Mammary epithelial cell (primary cell): ENCODE data around the gene PIGL.

Source experiments
- CTCF ChIP-seq, 2 donors: IDR thresholded peaks in 1 of 2; conservative IDR thresholded peaks in 1 of 2; 2 replicates each; pipeline ENCODE4 v1.5.1; 2011 to 2012; ENCODE audit warnings: inconsistent platforms in 2 of 2, low read length in 2 of 2, mild to moderate bottlenecking in 2 of 2, control low read depth in 1 of 2, low read depth in 1 of 2; ENCODE audit not compliant: insufficient read depth in 1 of 2; ENCODE audit errors: extremely low read depth in 1 of 2
- EZH2 ChIP-seq: IDR thresholded peaks from 2 replicates; pipeline ENCODE4 v1.6.1; 2012; ENCODE audit warnings: low read length, inconsistent platforms, borderline replicate concordance

- TF ChIP-seq CTCF (conservative IDR thresholded peaks at IDR 0.05 in 1 of 2, IDR thresholded peaks at IDR 0.05 in 1 of 2; ENCODE audit: extremely low read depth in 1 of 2, insufficient read depth in 1 of 2, low read depth in 1 of 2, low read length in 2 of 2): no peak
- no peak for TF ChIP-seq EZH2
Observed at GRCh38 chr17:16243385-16243784, 26.4 kb downstream of the PIGL start.
